Measurements from ENCODE around the gene NUDT3.

NUDT3 gene

GRCh38 chr6:34389034-34389433 is 3.4 kb downstream of the NUDT3 start:
- ChIA-PET CTCF (interaction anchor here (0.7 kb wide), 1 partner anchor 812 kb away, joined by 4 read pairs; no protein-coding TSS in a partner anchor), POLR2A (no interaction called here)
- no peak for TF ChIP-seq TARDBP (IDR thresholded peaks at IDR 0.05)
- TF ChIP-seq HDGF (IDR thresholded peaks at IDR 0.05; ENCODE audit: borderline replicate concordance) = no peak
- TF ChIP-seq ZNF384 (IDR thresholded peaks at IDR 0.05) = no peak
- no peak for TF ChIP-seq FOXA1 (IDR thresholded peaks at IDR 0.05)
- no peak for TF ChIP-seq FOXM1 (IDR thresholded peaks at IDR 0.05; ENCODE audit: borderline replicate concordance)
- no peak for TF ChIP-seq SUZ12 (IDR thresholded peaks at IDR 0.05)
- TF ChIP-seq ARNT (IDR thresholded peaks at IDR 0.05) = no peak
- TF ChIP-seq PKNOX1 (IDR thresholded peaks at IDR 0.05) = no peak
- TF ChIP-seq NFRKB (IDR thresholded peaks at IDR 0.05) = no peak
- no peak for TF ChIP-seq SP1 (IDR thresholded peaks at IDR 0.05)
- no peak for TF ChIP-seq L3MBTL2 (conservative IDR thresholded peaks at IDR 0.05)
- no peak for DNase-seq (ENCODE audit: extremely low spot score)

- TF ChIP-seq LEF1 (IDR thresholded peaks at IDR 0.05; ENCODE audit: borderline replicate concordance) = no peak
- no peak for TF ChIP-seq ZNF384 (IDR thresholded peaks at IDR 0.05)
- TF ChIP-seq ARNT (IDR thresholded peaks at IDR 0.05) = no peak
- no peak for TF ChIP-seq SP1 (IDR thresholded peaks at IDR 0.05)
- TF ChIP-seq L3MBTL2 (conservative IDR thresholded peaks at IDR 0.05) = no peak
- no peak for TF ChIP-seq HDGF (IDR thresholded peaks at IDR 0.05; ENCODE audit: borderline replicate concordance)
- TF ChIP-seq PKNOX1 (IDR thresholded peaks at IDR 0.05) = no peak
- no peak for TF ChIP-seq FOXM1 (IDR thresholded peaks at IDR 0.05; ENCODE audit: borderline replicate concordance)
- DNase-seq (ENCODE audit: extremely low spot score) = no peak
- CTCF ChIA-PET = interaction anchor here (0.7 kb wide), 1 partner anchor 813 kb away, joined by 4 read pairs; no protein-coding TSS in a partner anchor
- POLR2A ChIA-PET = no interaction called here
These were observed 4.0 kb downstream of the NUDT3 start for GRCh38 chr6:34388421-34388820.

- ChIA-PET CTCF (interaction anchor here (1.1 kb wide), 1 partner anchor 28 kb away, joined by 3 read pairs; no protein-coding TSS in a partner anchor), POLR2A (interaction anchor here (0.7 kb wide), 1 partner anchor 163 kb away, joined by 3 read pairs; no protein-coding TSS in a partner anchor)
- TF ChIP-seq SP1 (IDR thresholded peaks at IDR 0.05) (no peak), NFRKB (IDR thresholded peaks at IDR 0.05) (no peak), CTBP1 (IDR thresholded peaks at IDR 0.05; ENCODE audit: borderline replicate concordance) (peak; percentile 57; the same call in 1 of the 2 replicates), LEF1 (IDR thresholded peaks at IDR 0.05; ENCODE audit: borderline replicate concordance) (no peak), PKNOX1 (IDR thresholded peaks at IDR 0.05) (peak; percentile 91), ZNF384 (IDR thresholded peaks at IDR 0.05) (peak; percentile 97)
- DNase-seq (ENCODE audit: extremely low spot score) = no peak
These were observed 5.9 kb downstream of the NUDT3 start for GRCh38 chr6:34386316-34387137.

- TF ChIP-seq ELF4 (IDR thresholded peaks at IDR 0.05) (no peak), FOXK2 (IDR thresholded peaks at IDR 0.05) (no peak), ARNT (IDR thresholded peaks at IDR 0.05) (no peak), CTBP1 (IDR thresholded peaks at IDR 0.05; ENCODE audit: borderline replicate concordance) (no peak), TARDBP (IDR thresholded peaks at IDR 0.05) (no peak), PKNOX1 (IDR thresholded peaks at IDR 0.05) (no peak), FOXA1 (IDR thresholded peaks at IDR 0.05) (no peak), NFRKB (IDR thresholded peaks at IDR 0.05) (no peak), L3MBTL2 (conservative IDR thresholded peaks at IDR 0.05) (no peak), FOXM1 (IDR thresholded peaks at IDR 0.05; ENCODE audit: borderline replicate concordance) (no peak), SP1 (IDR thresholded peaks at IDR 0.05) (no peak), ZNF384 (IDR thresholded peaks at IDR 0.05) (no peak), BHLHE40 (IDR thresholded peaks at IDR 0.05; ENCODE audit: borderline replicate concordance) (no peak)
- CTCF ChIA-PET = interaction anchor here (0.6 kb wide), 1 partner anchor 28 kb away, joined by 4 read pairs; no protein-coding TSS in a partner anchor
- POLR2A ChIA-PET = interaction anchor here (0.7 kb wide), 1 partner anchor 162 kb away, joined by 3 read pairs; no protein-coding TSS in a partner anchor
- no peak for DNase-seq (ENCODE audit: extremely low spot score)
These were observed 6.7 kb downstream of the NUDT3 start for GRCh38 chr6:34385793-34386195.

GRCh38 chr6:34384321-34385153 is 7.9 kb downstream of the NUDT3 start:
- no peak for DNase-seq (ENCODE audit: extremely low spot score)
- ChIA-PET POLR2A (interaction anchor here (1.0 kb wide), 1 partner anchor 136 kb away, joined by 3 read pairs; the partner anchor contains the start of gene SMIM29), CTCF (interaction anchor here (0.8 kb wide), 1 partner anchor 221 kb away, joined by 3 read pairs; no protein-coding TSS in a partner anchor)
- TF ChIP-seq SP1 (IDR thresholded peaks at IDR 0.05) (no peak), PKNOX1 (IDR thresholded peaks at IDR 0.05) (no peak), FOXK2 (IDR thresholded peaks at IDR 0.05) (no peak), LEF1 (IDR thresholded peaks at IDR 0.05; ENCODE audit: borderline replicate concordance) (no peak), SUZ12 (IDR thresholded peaks at IDR 0.05) (no peak), NFRKB (IDR thresholded peaks at IDR 0.05) (no peak), ELF4 (IDR thresholded peaks at IDR 0.05) (no peak), FOXM1 (IDR thresholded peaks at IDR 0.05; ENCODE audit: borderline replicate concordance) (no peak), BHLHE40 (IDR thresholded peaks at IDR 0.05; ENCODE audit: borderline replicate concordance) (no peak), L3MBTL2 (conservative IDR thresholded peaks at IDR 0.05) (no peak), HDGF (IDR thresholded peaks at IDR 0.05; ENCODE audit: borderline replicate concordance) (no peak), ZNF384 (IDR thresholded peaks at IDR 0.05) (no peak), CTBP1 (IDR thresholded peaks at IDR 0.05; ENCODE audit: borderline replicate concordance) (no peak), ARNT (IDR thresholded peaks at IDR 0.05) (no peak), FOXA1 (IDR thresholded peaks at IDR 0.05) (no peak), TARDBP (IDR thresholded peaks at IDR 0.05) (no peak)

Data from HEK293T (cell line).